NCI-H510A treated with DMSO at 0.1 percent for 48 hours (cell line): ENCODE measurements around the gene CD151.

ENCODE experiments used
- DNase-seq: peaks from one replicate; lab custom pipeline; 2025; lab: John Stamatoyannopoulos, UW

Gene CD151

GRCh38 chr11:797296-798092 is 35.3 kb upstream of the CD151 start:
- DNase-seq, result peak; percentile 47

GRCh38 chr11:798093-798713 is 34.5 kb upstream of the CD151 start, which contains the start of gene SLC25A22:
Gene SLC25A22 (minus strand): TSS chr11:798281. CDS start chr11:795006, 3,275 bp downstream.
- peak; percentile 30 for DNase-seq

GRCh38 chr11:799641-800316 is 33.0 kb upstream of the CD151 start:
- no peak for DNase-seq

GRCh38 chr11:800473-800872 is 32.3 kb upstream of the CD151 start:
- no peak for DNase-seq

- no peak for DNase-seq
Observed at GRCh38 chr11:801097-801780, 31.5 kb upstream of the CD151 start.

- DNase-seq, result no peak
Observed at GRCh38 chr11:802018-802617, 30.6 kb upstream of the CD151 start.

- no peak for DNase-seq
Observed at GRCh38 chr11:802693-803466, 29.9 kb upstream of the CD151 start.

GRCh38 chr11:803467-803742 is 29.3 kb upstream of the CD151 start:
- no peak for DNase-seq

- DNase-seq, result peak; percentile 25
Observed at GRCh38 chr11:803770-804598, 28.8 kb upstream of the CD151 start.

GRCh38 chr11:804599-804964 is 28.2 kb upstream of the CD151 start:
- no peak for DNase-seq

GRCh38 chr11:808427-809286 is 24.1 kb upstream of the CD151 start:
- no peak for DNase-seq

GRCh38 chr11:809287-810039 is 23.3 kb upstream of the CD151 start, which contains the start of gene RPLP2:
Gene RPLP2 (plus strand): TSS chr11:809967. CDS start chr11:810235, 268 bp downstream.
- peak; percentile 86 for DNase-seq

GRCh38 chr11:810040-810567 is 22.6 kb upstream of the CD151 start:
- DNase-seq, result no peak

- no peak for DNase-seq
Observed at GRCh38 chr11:811446-812245, 21.1 kb upstream of the CD151 start.

- DNase-seq, result no peak
Observed at GRCh38 chr11:812390-812789, 20.4 kb upstream of the CD151 start.

GRCh38 chr11:813072-813455 is 19.7 kb upstream of the CD151 start:
- no peak for DNase-seq

- DNase-seq, result no peak
Observed at GRCh38 chr11:813456-814096, 19.2 kb upstream of the CD151 start.
